Mucosa of stomach (tissue), 1 donor: ENCODE results near the gene KRT20.

Experiments used
- H3K27me3 ChIP-seq: one replicate; pipeline ENCODE4 v1.7.0; 2013; ENCODE audit warnings: mild to moderate bottlenecking, low read length; ENCODE audit not compliant: control insufficient read depth, insufficient read depth
- H3K36me3 ChIP-seq: one replicate; pipeline ENCODE4 v1.7.0; 2013; ENCODE audit warnings: low read length; ENCODE audit not compliant: control insufficient read depth, insufficient read depth
- H3K4me1 ChIP-seq: one replicate; pipeline ENCODE4 v1.7.0; 2013; ENCODE audit warnings: mild to moderate bottlenecking, low read length; ENCODE audit not compliant: control insufficient read depth, insufficient read depth
- H3K4me3 ChIP-seq: one replicate; pipeline ENCODE4 v1.7.0; 2013; ENCODE audit warnings: low read length
- H3K9ac ChIP-seq: one replicate; pipeline ENCODE4 v1.7.0; 2013; ENCODE audit warnings: mild to moderate bottlenecking, low read length, moderate library complexity
- H3K9me3 ChIP-seq: one replicate; pipeline ENCODE4 v1.7.0; 2013; ENCODE audit warnings: mild to moderate bottlenecking, low read length, moderate library complexity; ENCODE audit not compliant: control insufficient read depth
- donor health status: Pancreatic carcinoma.

The KRT20 gene

DNA sequence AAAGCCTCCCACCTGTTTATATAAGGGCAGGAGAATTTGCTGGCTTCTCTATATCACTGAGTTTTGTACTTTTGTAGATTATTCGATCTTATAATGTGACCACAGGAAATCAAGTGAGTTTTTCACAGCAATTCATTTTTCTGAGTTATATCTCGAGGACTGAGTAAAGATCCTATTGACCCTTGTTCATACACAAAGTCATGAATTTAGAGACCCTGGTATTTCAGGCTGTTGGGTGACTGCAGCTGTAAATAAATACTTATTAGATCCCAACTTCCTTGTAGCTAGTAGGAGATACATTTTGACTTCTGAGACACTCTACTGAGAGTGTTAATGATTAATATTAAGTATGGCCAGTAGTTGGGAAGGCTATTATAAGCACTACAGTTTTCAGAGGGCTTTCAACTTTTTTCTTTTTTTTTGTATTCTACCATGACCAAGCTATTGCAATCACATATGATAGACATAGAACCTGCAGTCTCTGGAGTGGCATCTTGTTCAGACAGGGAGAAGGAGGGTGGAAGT lies 3.2 kb upstream of the KRT20 start:
- H3K36me3 ChIP-seq: no peaks in the 10 kb centered on the region
- H3K9ac ChIP-seq: no peak overlapping the region
- H3K9me3 ChIP-seq: no peaks in the 10 kb centered on the region
- H3K4me3 ChIP-seq: no peak overlapping the region
- no peaks in the 10 kb centered on the region for H3K27me3 ChIP-seq
- peaks cover 26% of the 10 kb centered on the region for H3K4me1 ChIP-seq

DNA sequence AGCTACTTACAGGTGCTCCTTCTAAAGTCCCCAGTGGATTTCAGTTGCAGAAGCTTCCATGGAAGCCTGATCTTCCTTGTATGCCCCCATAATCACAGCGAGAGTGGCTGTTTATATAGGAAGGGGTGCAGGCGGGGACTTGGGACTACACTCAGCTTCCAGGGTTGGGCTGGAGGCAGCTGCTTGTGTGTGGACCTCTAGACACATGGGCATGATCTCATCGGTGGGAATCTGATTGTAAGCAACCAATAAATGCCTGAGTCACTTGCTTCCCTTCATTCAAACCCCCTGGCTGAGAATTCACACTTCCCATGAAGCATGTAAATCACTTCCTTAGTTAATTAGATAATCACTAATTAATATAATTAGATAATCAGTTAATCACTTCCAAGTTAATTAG lies 1.0 kb upstream of the KRT20 start:
- H3K36me3 ChIP-seq: no peaks in the 10 kb centered on the region
- H3K4me3 ChIP-seq: no peak overlapping the region
- no peak overlapping the region for H3K9ac ChIP-seq
- no peaks in the 10 kb centered on the region for H3K27me3 ChIP-seq
- peaks cover 26% of the 10 kb centered on the region for H3K4me1 ChIP-seq
- H3K9me3 ChIP-seq: no peaks in the 10 kb centered on the region

DNA sequence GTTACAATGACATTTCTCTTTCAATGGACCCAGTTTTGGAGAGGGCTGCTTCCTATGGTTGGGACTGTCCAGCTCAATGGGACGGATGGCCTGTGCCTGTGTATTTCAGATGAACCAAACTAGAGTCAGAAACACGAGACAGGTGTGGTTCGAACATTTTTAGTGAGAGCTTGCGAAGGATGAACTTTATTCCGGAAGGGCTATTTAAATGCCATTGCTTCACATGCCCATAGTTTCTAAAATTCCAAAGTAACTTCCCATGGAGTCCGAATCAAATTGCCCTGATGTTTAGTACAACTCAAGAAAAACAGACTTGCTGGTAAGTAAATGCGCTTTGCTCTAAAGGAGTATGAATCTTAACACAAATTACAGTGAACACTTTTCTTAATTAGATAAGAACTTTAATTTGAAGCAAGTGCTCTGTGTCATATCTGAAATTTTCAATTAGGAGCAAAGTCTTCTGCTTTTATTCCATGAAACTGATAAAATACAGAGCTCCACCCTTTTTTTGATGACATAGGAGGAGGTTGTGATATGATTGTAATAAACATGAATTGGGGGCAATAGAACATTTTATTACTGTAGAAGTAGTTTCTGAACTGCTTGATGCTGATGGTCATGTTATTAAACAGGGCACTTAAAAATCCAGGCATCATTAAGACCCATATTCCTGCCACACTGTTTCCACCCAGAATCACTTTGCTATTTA lies 1.3 kb downstream of the KRT20 start:
- peak overlapping the region; percentile 32 for H3K4me3 ChIP-seq

DNA sequence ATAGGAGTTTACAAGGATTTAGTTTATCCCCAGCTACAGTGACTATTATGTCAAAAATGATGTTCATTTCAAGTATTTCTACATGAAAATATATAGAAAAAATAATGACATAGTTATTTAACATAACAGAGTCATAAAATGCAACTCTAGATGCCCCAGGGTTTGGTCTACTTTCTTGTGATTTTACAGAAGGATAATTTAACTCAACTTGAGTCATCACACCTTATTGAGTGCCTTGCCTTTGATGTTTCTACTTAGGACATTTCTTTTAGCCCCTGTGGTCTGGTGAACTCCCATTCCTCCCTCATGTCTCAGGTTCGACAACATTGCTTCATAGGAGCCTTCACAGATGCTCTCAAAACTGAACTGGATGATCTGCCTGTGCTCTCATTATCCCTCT lies 2.0 kb downstream of the KRT20 start:
- Histone ChIP-seq H3K4me3 (no peak overlapping the region), H3K27me3 (no peaks in the 10 kb centered on the region), H3K9ac (peak overlapping the region; percentile 24), H3K9me3 (no peaks in the 10 kb centered on the region), H3K36me3 (no peaks in the 10 kb centered on the region), H3K4me1 (peaks cover 11% of the 10 kb centered on the region)

More for the DNA sequence above, 1.3 kb downstream of the KRT20 start:
- no peaks in the 10 kb centered on the region for H3K27me3 ChIP-seq
- peaks cover 14% of the 10 kb centered on the region for H3K4me1 ChIP-seq
- H3K9me3 ChIP-seq: no peaks in the 10 kb centered on the region
- peak overlapping the region; percentile 57 for H3K9ac ChIP-seq
- no peaks in the 10 kb centered on the region for H3K36me3 ChIP-seq

DNA sequence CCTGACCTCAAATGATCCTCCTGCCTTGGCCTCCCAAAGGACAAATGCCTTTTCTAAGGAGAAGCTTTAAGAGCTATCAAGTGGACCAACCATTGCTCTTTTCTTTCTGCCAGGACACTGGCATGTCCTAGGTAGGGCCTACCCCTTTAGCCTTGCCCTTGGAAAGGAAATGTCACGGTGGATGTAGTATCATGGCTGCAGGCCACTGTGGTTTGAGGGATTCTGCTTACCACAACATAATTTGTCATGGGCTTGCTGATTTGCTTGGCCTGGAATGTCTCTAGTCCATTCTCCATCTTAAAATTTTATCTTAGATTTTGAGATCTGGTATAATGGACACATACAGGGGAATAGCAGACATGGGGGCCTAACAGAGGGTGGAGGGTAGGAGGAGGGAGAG lies 6.0 kb downstream of the KRT20 start:
- H3K9ac ChIP-seq: no peak overlapping the region
- peaks cover 3% of the 10 kb centered on the region for H3K4me1 ChIP-seq
- H3K9me3 ChIP-seq: no peaks in the 10 kb centered on the region
- H3K27me3 ChIP-seq: no peaks in the 10 kb centered on the region
- no peaks in the 10 kb centered on the region for H3K36me3 ChIP-seq
- no peak overlapping the region for H3K4me3 ChIP-seq

DNA sequence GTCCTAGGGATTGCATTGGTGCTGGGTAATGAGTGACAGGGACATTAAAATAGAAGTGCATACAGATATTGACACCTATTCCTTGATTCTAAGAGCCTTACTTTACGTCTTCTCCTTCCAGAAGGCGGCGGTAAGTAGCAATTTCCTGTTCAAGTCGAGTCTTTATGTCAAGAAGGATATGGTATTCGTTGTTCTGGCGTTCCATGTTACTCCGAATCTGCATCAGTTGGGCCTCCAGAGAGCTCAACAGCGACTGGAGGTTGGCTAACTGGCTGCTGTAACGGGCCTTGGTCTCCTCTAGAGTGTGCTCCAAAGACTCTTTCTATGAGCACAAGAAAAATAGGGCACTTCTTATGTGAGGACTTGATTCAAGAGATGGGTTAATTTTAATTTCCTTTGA lies 7.0 kb downstream of the KRT20 start:
- no peaks in the 10 kb centered on the region for H3K4me1 ChIP-seq

DNA sequence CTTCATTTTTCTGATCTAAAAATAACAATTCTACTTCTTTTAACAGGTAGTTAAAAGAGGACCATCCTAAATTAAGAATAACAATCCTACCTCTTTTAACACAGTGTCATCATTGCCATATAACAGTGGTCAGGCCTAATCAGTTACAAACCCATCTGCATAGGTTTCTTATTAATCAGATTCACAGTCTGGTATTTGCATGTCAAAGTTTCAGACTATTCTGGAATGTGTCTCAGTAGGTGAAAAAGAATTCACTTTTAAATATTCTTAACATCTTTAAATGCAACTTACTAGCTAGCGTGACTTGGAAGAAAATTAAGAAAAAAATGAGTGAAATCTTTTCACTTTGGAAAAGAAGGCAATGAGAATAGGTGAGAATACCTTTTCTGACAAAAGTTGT lies 11.2 kb downstream of the KRT20 start:
- no peak overlapping the region for H3K4me3 ChIP-seq
- H3K27me3 ChIP-seq: no peaks in the 10 kb centered on the region
- H3K36me3 ChIP-seq: no peaks in the 10 kb centered on the region
- no peaks in the 10 kb centered on the region for H3K4me1 ChIP-seq
- H3K9me3 ChIP-seq: no peaks in the 10 kb centered on the region
- H3K9ac ChIP-seq: no peak overlapping the region

More for the DNA sequence above, 7.0 kb downstream of the KRT20 start:
- H3K36me3 ChIP-seq: no peaks in the 10 kb centered on the region
- H3K9me3 ChIP-seq: no peaks in the 10 kb centered on the region
- no peak overlapping the region for H3K9ac ChIP-seq
- no peak overlapping the region for H3K4me3 ChIP-seq
- no peaks in the 10 kb centered on the region for H3K27me3 ChIP-seq

DNA sequence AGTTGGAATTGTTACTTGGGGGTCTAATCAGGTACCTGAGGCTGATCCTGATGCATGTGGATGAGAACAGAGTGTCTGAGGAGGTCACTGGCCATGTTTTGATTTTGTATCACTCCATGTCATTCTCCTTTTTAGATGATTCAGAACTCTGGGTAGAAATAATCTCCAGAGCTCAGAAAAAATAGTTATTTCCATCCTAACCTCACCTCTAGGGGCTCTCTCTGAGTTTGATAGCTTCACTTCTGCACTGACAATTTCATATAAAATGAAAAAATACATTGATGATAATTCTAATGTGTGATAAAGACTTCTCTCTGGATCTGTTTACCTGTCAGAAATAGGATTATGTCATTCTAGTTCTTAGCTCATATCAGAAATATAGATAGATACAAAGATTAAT lies 11.8 kb downstream of the KRT20 start:
- no peaks in the 10 kb centered on the region for H3K27me3 ChIP-seq
- no peaks in the 10 kb centered on the region for H3K4me1 ChIP-seq
- H3K4me3 ChIP-seq: no peak overlapping the region
- no peak overlapping the region for H3K9ac ChIP-seq
- H3K36me3 ChIP-seq: no peaks in the 10 kb centered on the region
- no peaks in the 10 kb centered on the region for H3K9me3 ChIP-seq

DNA sequence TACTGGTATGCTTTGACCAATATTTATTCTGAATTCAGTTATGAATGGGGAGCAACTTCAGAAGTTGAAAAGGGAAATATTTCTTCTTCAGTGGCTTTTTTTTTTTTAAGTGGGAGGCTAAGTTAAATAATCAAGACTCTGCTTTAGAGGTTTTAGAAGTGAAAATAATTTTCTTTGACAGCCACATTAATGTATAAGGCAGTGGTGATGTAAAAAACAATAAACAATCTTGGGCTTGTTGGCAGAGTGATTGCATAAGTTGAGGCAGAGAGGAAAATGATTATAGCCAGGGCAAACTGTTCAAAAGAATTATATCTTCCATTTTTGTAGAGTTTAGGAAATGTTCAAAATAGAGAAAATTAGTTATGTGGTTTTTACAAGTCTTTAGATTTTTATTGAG lies 12.6 kb downstream of the KRT20 start:
- Histone ChIP-seq H3K9me3 (no peaks in the 10 kb centered on the region), H3K4me3 (no peak overlapping the region), H3K4me1 (no peaks in the 10 kb centered on the region), H3K36me3 (no peaks in the 10 kb centered on the region), H3K27me3 (no peaks in the 10 kb centered on the region), H3K9ac (no peak overlapping the region)

DNA sequence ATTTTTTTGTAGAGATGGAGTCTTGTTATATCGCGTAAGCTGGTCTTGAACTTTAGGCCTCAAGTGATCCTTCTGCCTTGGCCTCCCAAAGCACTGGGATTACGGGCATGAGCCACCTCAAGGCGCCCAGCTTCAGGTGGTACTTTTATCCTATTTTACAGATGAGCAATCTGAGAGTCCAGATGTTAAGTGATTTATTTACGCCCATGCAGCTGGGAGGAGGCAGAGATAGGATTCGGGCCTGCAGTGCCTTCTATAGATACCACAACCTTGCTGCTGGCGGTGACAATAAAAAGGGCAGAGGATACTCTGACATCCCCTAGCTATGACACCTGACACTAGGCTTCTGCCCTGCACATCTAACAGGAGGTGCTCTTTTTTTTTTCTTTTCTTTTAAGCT lies 13.7 kb downstream of the KRT20 start:
- H3K4me3 ChIP-seq: no peak overlapping the region
- no peaks in the 10 kb centered on the region for H3K36me3 ChIP-seq
- H3K9ac ChIP-seq: no peak overlapping the region
- H3K4me1 ChIP-seq: no peaks in the 10 kb centered on the region
- no peaks in the 10 kb centered on the region for H3K27me3 ChIP-seq
- H3K9me3 ChIP-seq: no peaks in the 10 kb centered on the region

DNA sequence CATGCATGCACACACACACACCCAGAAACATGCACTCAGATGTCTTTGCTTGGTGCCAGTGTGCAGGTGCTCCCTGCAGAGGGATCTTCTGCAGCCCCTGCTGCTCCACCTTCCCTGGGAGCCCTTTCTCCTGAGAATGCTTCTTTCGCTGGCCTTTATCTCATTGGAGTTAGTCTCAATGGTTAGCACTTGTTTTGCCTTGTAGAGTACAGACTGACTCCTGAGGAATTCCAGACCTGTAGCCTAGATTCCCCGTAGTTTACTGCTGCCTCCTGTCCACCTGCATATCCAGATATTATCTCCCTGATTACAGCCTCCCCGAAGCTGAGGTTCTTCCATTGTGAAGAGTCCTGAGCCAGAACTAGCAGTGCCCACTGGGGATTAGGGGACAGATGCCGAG lies 14.9 kb downstream of the KRT20 start:
- H3K4me3 ChIP-seq: no peak overlapping the region
- H3K9me3 ChIP-seq: no peaks in the 10 kb centered on the region
- H3K36me3 ChIP-seq: no peaks in the 10 kb centered on the region
- H3K27me3 ChIP-seq: no peaks in the 10 kb centered on the region
- H3K4me1 ChIP-seq: no peaks in the 10 kb centered on the region
- no peak overlapping the region for H3K9ac ChIP-seq

DNA sequence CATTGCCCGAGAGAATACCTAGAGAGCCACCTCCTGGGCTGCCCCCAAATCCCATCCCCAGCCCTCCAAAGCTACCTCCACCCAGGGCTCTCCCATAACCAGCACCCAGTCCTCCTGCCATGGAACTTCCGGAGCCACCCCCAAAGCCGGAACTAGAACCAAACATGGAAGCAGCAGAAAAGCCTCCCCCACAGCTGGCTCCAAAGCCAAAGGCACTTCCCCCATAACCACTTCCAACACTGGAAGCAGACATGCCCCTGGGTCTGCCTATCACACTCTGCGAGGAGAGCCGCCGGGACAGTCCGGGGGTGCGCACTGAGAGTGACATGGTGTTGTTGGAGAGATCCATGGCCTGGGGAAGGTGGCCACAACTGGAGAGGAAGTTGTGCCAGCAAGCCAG lies 18.2 kb downstream of the KRT20 start, which contains the start of gene KRT12:
Gene KRT12, minus strand, starts transcription at position 386 of the 400 bp plus-strand sequence. Its CDS starts 37 bp downstream, at position 349.
- no peaks in the 10 kb centered on the region for H3K9me3 ChIP-seq
- H3K9ac ChIP-seq: no peak within 1 kb of the TSS
- H3K4me3 ChIP-seq: no peak within 1 kb of the TSS
- H3K27me3 ChIP-seq: no peaks in the 10 kb centered on the region
- H3K36me3 ChIP-seq: no peaks in the 10 kb centered on the region
- peaks cover 6% of the 10 kb centered on the region for H3K4me1 ChIP-seq
